HPDE6-E6E7 (cell line): Measurements from ENCODE around the gene ARNT2.
"Not testable (repeated sequence)": the region's sequence is repeated elsewhere in the genome, so short reads cannot be mapped to it uniquely, and the experiment has no call there.

Source experiments
- DNase-seq: peaks from one replicate; pipeline ENCODE4 v3.0.0; 2011; ENCODE audit warnings: missing footprints; ENCODE audit errors: extremely low spot score

The ARNT2 gene

DNA sequence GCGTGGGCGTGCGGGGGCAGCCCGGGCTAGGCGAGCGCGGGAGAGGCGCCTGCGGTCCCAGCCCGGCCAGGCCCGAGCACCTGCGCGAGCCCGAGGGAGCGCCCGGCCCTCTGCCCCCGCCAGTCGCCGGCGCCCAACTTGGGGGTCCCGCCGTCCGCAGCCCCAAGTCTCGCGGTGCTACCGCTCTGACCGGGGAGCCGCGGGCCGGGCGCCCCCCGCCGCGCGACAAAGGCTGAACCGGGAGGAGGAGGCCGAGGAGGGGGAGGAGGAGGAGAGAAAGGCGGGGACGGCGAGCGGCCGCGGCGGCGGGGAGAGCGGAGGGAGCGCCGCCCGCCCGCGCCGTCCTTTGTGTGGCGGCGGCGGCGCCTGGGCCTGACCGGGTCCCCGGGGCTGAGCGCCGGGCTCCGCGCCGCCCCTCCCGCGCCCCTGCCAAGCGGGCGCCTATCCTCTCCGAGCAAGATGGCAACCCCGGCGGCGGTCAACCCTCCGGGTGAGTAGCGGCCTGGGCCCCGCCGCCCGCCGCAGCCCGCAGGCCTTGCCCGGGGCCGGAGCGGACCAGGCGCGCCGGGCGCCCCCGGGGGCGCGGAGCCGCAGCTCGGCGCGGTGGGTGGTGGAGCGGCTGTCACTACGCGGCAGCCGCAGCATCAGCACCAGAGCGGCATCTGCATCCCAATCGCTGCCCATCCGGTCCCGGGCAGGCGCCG, at the start of gene ARNT2:
ARNT2 (plus strand) TSS at position 326 of the 704 bp plus-strand sequence; CDS start at position 460, 134 bp downstream.
- DNase-seq, result no peak

DNA sequence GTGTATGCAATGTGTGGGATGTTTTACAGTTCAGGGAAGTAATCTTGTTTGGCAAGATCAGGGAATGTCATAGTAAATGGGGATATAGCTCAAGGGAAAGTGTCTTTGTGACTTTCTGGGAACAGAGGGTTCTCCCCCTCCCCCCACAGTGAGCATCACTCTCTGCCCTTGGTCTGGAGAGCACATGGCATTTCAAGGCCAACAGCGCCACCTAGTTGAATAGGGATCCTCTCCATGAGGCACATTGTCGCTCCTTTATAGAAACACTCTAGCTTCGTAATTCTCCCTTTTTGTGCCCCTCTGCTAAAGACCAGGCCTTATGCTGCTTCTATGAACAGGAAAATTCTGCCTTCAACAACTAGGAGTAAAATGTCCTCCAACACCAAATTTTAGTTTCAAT, 37.1 kb upstream of the ARNT2 start:
- DNase-seq, result no peak

DNA sequence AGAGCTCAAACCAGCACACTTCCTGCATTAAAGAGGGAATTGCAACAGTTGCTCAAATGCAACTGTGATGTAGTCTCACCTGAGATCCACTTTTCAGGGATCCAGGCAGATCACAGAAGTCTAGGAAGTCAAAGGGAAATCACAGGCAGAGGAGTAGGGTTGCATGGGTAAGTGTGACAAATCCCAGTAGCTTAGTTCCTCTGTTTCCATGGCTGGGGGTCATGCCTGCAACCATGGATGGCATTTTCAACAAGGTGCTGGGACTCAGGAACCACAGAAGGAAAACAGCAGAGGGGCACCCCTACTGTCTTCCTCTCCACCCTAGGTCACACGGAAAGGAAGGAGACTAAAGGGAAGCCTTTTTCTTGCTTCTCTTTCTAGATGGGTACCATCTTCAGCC, 36.5 kb upstream of the ARNT2 start:
- DNase-seq, result no peak

DNA sequence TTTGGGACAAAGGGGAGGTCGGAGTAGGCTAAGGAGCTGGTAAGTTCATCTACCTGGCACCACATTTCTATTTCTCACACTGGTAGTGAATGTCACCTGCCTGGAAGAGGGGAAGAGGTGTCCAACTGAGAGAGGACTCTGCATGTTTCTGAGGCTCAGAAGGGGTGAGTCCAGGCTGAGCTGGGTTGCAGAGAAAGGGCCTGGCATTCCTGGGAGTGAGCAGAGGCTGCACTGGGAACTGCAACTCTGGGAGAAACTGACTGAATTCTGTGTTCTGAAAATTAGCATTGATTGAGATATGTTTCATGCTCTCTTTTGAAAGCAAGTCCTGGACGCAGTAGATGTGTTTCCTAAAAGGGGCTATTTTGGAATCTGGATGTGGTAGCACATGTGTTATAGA, 32.3 kb upstream of the ARNT2 start:
- no peak for DNase-seq

DNA sequence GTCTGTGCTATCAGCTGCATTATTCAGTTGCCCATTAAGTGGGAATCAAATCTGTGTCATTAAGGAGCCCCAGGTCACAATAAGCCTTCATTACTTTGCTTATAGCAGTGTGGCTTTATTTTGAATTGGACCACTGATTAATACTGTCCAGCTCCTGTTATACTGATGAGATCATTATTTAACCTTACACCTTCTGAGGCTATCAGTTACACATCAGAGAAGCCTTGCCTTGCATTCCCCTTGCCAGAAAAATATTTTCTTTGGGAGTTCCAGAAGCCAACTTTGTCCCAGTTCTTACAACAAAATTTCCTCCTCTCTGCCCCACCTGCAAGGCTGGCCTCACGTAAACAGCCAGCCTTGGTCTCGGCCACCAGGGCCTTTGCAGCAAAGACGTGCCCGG, 29.7 kb upstream of the ARNT2 start:
- no peak for DNase-seq

DNA sequence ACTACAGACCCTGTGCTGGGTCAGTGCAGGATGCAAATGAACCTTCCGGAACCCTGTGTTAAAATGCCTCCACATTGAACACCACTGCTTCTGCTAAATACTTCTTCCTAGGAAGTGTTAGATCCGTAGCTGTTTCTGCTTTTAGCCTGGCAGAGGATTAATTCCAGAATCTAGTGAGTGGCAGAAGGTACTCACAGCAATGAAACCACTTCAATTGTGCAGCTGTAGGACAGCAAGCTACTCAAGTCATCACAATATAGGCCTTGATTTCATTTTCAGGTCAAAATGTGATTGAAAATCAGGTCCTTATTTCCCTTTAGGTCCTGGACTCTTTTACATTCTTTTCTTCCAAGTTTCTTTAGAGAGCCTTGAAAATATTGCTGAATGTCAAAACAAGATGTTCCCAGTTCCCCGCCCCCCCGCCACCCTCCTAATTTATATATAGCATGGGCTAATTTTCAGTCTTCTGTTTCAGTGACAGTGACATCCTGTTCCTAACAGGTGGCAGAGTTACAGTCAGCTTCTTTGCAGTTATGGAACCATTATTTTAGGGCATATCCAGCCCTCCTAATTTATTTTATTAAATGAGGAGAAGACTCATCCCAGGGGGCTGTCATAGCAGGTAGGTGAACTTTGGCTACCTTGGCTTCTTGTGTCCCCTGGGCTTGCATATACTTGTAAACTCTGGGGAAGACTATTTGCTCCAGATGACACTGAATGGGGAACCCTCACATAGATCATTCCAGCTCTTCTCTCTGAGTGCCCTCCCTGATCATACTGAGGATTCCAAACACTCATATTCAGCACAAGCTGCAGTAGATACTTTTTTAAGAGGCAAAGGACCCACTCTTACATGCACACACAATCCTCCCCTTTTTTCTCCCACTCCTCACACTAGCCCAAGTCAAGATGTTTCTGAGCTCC, 28.0 kb upstream of the ARNT2 start:
- DNase-seq, result no peak

DNA sequence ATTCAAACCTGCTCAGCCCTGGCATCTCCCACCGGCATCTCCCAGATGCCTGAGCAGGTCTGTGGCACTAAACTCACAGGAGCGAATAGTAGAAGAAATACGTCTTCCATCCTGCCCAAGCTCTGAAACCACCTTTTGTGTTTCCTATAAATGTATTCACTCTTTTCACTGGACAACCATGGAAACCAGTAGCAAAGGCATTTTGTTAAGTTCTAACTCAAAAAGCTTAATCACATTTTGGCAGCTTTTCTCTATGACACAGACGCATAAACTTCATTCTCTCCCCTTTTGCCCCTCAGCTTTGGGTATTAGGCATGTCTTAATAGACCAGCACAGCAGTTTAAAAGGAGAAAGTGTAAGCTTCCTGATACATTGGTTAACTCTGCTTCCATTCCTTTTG, 24.5 kb upstream of the ARNT2 start:
- no peak for DNase-seq

DNA sequence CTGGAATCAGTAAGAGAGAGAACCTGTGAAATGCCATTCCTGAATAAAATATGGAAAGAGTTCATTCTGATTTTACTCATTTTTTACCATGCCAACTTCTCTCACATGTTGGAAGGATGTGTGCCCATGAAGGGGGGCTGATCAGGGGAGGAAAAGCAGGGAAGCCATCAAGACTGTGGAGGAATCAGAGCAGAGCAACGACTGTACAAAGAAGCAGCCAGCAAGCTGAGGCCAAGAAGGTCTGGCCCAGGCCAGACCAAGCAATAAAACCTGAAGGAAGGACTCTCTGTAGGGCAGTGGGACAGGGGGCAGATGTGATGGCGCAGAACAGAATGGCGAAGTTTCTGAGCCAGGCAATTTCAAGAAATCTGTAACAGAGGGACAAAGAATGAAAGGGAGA, 24.0 kb upstream of the ARNT2 start:
- DNase-seq, result no peak

DNA sequence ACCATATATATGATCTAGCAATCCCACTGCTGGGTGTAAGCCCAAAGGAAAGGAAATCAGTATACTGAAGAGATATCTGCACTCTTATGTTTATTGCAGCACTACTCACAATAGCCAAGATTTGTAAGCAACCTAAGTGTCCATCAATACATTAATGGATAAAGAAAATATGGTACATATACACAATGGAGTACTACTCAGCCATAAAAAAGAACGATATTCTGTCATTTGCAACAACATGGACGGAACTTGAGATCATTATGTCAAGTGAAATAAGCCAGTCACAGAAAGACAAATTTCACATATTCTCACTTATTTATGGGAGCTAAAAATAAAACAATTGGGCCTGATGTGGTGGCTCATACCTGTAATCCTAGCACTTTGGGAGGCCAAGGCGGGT, 21.9 kb upstream of the ARNT2 start:
- DNase-seq, result no peak

DNA sequence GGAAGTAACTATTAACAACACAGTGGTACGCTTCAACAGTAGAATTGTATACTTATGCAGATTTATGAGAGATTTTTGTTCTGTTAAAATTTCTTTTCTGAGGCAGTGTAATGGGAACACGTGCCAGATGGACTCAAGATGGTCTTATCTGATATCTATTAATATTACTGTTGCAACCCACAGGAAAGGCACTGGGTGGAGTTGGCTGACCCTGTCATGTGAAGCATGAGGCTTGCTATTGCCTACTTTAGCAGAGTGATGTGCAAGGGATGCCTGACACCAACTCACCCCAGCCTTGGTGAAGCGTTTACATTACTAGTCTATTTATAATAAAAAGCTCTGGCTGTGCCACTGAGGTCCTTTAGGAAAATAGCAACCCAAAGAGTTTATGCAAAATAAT, 19.8 kb upstream of the ARNT2 start:
- no peak for DNase-seq

DNA sequence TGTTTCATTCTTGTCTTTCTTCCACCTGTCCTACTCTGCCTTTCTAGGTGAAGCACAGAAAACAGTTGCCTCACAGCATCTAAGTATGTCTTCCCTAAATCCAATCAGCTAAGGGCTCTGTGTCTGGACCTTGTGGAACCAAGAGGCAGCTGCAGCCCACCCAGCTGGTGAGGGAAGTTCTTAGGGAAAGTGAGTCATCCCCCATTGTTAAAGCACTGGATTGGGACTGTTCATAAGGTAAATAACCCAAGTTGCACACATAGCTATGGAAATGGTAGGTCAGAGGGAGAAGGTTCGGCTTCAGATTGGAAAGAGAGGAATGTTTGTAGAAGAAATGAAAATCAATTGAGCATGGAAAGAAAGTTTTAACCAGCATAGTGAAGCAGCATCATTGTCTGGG, 18.0 kb upstream of the ARNT2 start:
- DNase-seq, result no peak

DNA sequence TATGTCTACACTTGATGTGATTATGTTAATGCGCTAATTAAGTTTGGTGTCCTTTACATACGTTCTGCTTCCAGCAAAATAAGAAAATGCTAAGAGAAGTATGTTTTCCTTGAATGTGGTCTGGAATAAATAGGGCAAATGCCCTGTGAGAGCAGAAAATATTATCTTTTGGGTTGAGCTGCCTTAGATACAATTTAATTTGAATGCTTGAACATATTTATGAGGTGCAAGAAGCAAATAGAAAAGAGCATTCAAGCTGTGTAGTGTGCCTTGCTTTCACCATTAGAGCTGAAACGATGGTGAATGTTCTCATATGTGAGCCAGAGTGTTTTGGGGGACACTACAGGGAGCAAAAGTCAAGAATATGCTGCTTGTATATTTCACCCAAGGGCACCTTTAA, 15.9 kb upstream of the ARNT2 start:
- DNase-seq, result no peak

DNA sequence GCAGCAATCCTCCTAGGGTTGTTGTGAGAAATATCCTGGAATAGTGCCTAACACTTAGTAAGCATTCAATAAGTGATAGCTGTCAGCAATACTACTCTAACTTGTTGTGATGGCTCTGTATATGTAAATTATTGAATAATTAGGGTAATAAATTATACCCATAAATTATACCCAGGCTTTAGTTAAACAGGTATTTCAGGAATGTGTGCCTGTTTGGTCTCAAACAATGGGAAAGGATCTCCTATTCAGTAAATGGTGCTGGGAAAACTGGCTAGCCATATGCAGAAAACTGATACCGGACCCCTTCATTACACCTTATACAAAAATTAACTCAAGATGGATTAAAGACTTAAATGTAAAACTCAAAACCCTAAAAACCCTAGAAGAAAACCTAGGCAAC, 14.8 kb upstream of the ARNT2 start:
- no peak for DNase-seq

DNA sequence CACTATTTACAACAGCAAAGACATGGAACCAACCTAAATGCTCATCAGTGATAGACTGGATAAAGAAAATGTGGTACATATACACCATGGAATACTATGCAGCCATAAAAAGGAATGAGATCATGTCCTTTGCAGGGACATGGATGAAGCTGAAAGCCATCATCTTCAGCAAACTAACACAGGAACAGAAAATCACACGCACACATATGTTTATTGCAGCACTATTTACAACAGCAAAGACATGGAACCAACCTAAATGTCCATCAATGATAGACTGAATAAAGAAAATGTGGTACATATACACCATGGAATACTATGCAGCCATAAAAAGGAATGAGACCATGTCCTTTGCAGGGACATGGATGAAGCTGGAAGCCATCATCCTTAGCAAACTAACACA, 13.2 kb upstream of the ARNT2 start:
- DNase-seq, result not testable (repeated sequence)

DNA sequence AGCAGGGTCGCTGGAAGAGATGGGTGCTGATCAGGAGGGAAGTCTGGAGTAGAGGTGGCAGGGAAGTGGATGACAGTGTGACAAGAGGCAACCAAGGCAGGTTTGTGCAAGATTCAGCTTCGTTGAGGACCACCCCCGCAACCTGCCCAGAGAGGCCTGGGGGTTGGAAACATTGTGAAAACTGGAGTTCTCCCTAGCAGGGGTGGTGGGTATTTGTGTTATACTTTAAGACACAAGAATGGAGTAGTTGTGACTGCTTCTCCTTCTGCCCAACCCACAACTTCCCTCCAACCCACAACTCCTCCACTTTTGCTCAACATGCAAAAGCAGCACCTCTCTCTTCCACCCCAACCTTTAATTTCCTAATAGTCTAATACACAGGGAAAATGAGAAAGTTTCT, 8.6 kb upstream of the ARNT2 start:
- DNase-seq, result no peak

DNA sequence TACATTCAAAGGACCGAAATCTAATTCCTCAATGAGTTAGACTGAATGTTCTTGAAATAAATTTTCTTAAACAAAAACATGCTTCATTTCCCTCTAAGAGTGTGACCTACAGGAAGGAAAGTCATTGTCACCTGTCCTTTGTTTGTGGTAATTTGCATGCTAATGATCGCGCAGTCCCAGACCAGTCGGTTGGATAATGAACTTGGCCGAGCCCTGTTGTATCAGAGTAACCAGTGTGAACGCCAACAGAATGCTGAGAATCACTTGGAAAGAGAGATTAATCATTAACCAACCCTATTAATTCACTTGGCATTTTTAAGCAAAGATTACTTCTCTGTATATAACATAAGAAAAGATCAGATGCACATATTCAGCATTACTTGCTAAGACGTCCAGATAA, 8.1 kb upstream of the ARNT2 start:
- no peak for DNase-seq

DNA sequence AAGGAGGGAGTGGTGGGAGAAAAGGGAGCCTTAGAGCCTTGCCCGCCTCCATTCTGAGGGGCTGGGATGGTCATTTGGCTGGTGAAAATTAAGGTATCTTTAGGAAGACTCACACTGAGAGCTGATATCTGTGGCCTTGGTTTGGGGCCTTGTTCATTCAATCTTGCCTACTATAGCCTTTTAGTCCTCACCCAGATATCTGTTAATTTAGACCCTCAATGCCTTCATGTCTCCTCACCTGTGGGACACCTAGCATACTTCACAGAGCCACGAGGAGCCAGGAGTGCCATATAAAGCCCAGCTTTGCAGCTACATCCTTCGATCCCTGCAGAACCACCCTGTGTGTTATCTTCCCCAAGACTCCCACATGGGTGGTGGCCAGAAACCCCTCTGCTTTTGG, 4.7 kb upstream of the ARNT2 start:
- DNase-seq, result no peak

DNA sequence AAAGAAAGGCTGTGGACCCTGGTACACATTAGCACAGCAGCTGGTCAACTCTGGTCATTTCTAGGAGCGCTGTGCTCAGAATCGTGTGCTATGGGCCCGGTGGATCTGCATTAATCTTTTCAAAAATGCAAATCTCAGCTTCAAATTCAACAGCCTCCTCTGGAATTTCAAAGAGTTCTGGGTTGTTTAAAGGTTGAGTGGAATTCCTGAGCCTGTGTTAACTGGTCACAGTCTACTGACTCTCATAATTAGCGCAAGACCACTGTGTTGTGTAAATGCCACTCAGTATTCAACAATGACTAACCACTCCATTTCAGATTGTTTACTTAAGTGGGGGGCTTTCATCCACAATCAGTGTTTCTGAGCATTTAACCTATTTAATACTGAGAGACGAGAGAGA, 2.7 kb upstream of the ARNT2 start:
- no peak for DNase-seq

DNA sequence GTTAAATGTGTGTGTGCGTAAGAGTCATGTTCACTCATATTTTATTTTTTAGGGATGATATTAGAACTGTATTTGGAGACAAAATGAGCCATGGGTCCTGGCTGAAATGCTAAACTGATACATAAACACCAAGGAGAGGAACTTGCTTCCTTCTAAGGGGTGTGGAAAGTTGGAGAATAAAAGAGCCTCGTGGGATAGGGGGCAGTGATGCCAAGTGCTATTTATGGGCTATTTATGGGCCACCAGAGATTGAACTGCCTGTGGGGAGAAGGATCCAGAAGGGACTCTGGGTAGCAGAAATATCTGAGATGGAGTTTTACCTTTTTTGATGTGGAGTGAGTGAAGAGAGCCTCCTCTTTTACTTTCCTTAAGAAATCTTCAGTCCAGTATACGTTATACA, 1.8 kb upstream of the ARNT2 start:
- DNase-seq, result no peak

DNA sequence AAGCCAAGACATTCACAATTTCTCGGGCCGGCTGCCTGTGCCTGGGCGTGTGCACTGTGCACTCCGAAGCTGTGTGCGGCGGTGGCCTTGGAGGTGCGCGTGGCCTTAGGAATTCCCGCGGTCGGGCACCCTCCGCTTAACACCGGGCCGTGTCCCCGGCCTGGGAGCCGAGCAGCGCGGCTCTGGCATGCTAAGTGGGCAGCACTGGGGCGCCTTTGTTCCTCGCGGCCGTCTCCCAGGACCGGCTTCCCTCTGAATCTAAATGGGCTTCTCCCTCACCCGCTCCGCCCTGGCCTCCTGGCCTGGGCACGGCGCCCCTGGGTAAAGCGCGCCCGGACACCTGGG, 498 bp upstream of the ARNT2 start:
- no peak for DNase-seq

DNA sequence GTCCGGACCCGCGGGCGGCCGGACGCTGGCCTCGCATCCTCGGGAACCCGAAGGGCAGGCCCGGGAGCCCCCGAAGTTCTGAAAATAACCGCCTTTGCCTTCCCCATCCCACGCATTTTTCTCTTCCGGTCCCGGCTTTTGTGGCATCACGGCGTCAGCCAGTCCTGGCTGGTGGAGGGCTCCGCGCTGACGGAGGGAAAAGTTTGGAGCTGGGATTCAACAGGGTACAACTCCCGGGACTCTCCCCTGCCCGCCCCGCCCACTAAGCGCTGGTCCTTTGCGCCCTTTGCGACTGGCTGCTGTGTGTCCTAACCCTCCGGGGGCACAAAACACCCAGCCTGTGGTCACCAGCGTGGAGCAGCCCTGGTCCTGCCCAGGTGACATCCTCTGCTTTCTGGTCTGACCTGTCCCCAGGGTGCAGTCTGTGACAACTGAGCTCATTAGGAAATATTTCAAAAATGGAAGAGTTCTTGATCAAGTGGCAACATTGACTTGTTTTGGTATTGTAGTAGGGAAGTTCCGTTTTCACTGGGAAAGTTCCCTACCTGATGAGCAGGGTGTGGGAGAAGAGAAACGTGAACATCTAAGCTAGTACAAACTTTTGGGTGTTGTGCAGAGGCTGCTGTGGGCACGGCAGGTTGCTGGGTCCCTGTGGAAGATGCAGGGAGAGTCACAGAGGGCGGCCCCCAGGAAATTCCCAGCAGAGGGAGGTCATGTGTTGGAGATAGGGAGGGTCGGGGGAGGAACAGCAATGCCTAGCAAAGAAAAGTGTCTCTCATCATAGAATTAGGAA, 775 bp downstream of the ARNT2 start:
- DNase-seq, result no peak

DNA sequence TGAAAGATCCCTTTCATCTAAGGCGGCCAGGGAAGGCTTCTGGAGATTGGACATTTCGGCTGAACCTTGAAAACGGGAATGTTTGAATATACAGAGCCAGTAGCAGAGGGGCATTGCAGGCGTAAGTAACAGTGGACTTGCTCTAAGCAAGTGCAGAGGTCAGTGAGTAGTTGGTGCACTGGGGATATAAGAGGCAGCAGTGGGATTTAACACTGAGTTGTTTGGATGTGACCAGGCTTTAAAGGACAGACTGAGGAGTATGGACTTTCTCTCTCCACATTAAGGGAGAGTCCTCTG, 1.3 kb downstream of the ARNT2 start:
- DNase-seq, result no peak

DNA sequence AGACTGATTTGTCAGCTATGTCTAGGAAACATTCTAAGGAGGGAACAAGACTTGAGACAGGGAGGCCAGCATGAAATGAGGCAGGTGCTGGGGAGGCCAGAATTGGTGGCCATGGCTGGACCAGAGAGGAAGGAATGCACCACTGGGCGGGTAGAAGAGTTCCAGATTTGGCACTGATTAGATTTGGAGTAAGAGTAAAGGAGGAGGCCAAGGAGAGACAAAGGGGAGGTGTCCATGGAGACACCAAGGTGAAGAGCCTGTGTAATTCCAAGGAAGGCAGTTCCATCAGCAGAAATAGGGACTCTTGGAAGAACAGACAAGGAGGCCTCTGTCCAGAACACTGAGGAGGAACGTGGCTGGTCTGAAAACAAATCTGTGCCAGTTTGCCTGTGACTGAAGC, 1.8 kb downstream of the ARNT2 start:
- no peak for DNase-seq
